Vagina (tissue), 2 donors: ENCODE data around the gene TNFAIP3.

Experiments used
- CTCF ChIP-seq, 3 experiments: fragments of 450-650 bp in 2 of 3; fragments of 200-600 bp in 1 of 3; sonication (generic) in 1 of 3; IDR thresholded peaks; one replicate each; pipeline ENCODE4 v1.5.1; 2017 to 2019; ENCODE audit warnings: antibody characterized with exemption in 3 of 3, mild to moderate bottlenecking in 2 of 3, moderate library complexity in 2 of 3
- POLR2A ChIP-seq, 2 donors: fragments of 450-650 bp; IDR thresholded peaks; one replicate each; pipeline ENCODE4 v1.6.1; 2017; ENCODE audit warnings: antibody characterized with exemption in 2 of 2, mild to moderate bottlenecking in 2 of 2, moderate library complexity in 2 of 2

GRCh38 chr6:137919837-137920730 is 53.0 kb downstream of the TNFAIP3 start:
- TF ChIP-seq POLR2A (IDR thresholded peaks at IDR 0.05) (no peak), CTCF (IDR thresholded peaks at IDR 0.05) (no peak)
